OCI-LY7 (cell line): Measurements from ENCODE around the gene CCDC187. TPM values are rescaled to one million over a fixed set of nuclear protein-coding genes. Genes with fewer than 3 reads are reported as not detected.

Experiments
- BruUV-seq: library from RNA; stranded (reverse); fragments of 400-500 nt; replicated peaks from 2 replicates; lab custom pipeline; 2021; lab: Mats Ljungman, UMichigan
- CTCF ChIA-PET: fragments of 300-600 bp; sonication (Branson Sonifier 250); formaldehyde crosslinking; loops from one replicate; lab custom pipeline; 2022; ENCODE audit warnings: antibody characterized with exemption; ENCODE audit not compliant: unreplicated experiment; lab: Charles Lee
- POLR2A ChIA-PET: fragments of 300-600 bp; sonication (Branson Sonifier 250); formaldehyde crosslinking; loops from one replicate; lab custom pipeline; 2022; ENCODE audit warnings: antibody characterized with exemption; lab: Charles Lee
- DNase-seq: peaks from one replicate; pipeline ENCODE4 v3.0.0-alpha.2; 2015; ENCODE audit warnings: low spot score
- H2AFZ ChIP-seq: fragments of 200-600 bp; sonication (generic), shearing (Covaris generic); 2 replicates; pipeline ENCODE4 v1.6.1; 2014; ENCODE audit warnings: mild to moderate bottlenecking, antibody characterized with exemption, low read length, moderate library complexity
- H3K27ac ChIP-seq: fragments of 200-600 bp; sonication (generic); 2 replicates; pipeline ENCODE4 v1.5.1; 2014; ENCODE audit warnings: mixed run types, low read depth, mild to moderate bottlenecking, moderate library complexity, low read length, inconsistent platforms; ENCODE audit not compliant: poor library complexity, severe bottlenecking
- H3K36me3 ChIP-seq: fragments of 200-600 bp; sonication (generic); 2 replicates; pipeline ENCODE4 v1.6.1; 2014; ENCODE audit warnings: mild to moderate bottlenecking, antibody characterized with exemption, low read length, moderate library complexity, mixed read lengths; ENCODE audit not compliant: insufficient read depth
- H3K4me1 ChIP-seq: fragments of 200-600 bp; sonication (generic); 2 replicates; pipeline ENCODE4 v1.5.1; 2014; ENCODE audit warnings: mild to moderate bottlenecking, low read length; ENCODE audit not compliant: insufficient read depth, poor library complexity, severe bottlenecking
- H3K4me2 ChIP-seq: fragments of 200-600 bp; sonication (generic); 2 replicates; pipeline ENCODE4 v1.6.1; 2014; ENCODE audit warnings: mild to moderate bottlenecking, low read length
- H3K4me3 ChIP-seq: fragments of 200-600 bp; sonication (generic); 2 replicates; pipeline ENCODE4 v1.5.1; 2014; ENCODE audit warnings: mild to moderate bottlenecking, low read depth, low read length; ENCODE audit not compliant: poor library complexity, severe bottlenecking
- H3K79me2 ChIP-seq: fragments of 200-600 bp; sonication (generic); 2 replicates; pipeline ENCODE4 v1.6.1; 2016; ENCODE audit warnings: low read depth, mild to moderate bottlenecking, low read length, moderate library complexity, mixed read lengths; ENCODE audit not compliant: insufficient read depth
- H3K9me2 ChIP-seq: fragments of 200-600 bp; sonication (generic); 2 replicates; pipeline ENCODE4 v1.6.1; 2016; ENCODE audit warnings: mild to moderate bottlenecking, low read length, mixed read lengths; ENCODE audit not compliant: insufficient read depth
- H3K9me3 ChIP-seq: fragments of 200-600 bp; sonication (generic); 2 replicates; pipeline ENCODE4 v1.6.1; 2014; ENCODE audit warnings: mild to moderate bottlenecking, mixed run types, low read length, mixed read lengths
- H4K20me1 ChIP-seq: fragments of 200-600 bp; sonication (generic); 2 replicates; pipeline ENCODE4 v1.6.1; 2014; ENCODE audit warnings: mild to moderate bottlenecking, antibody characterized with exemption, low read length, moderate library complexity, mixed read lengths; ENCODE audit not compliant: insufficient read depth
- CTCF ChIP-seq: fragments of 200-600 bp; sonication (generic); conservative IDR thresholded peaks from 2 replicates; pipeline ENCODE4 v1.5.1; 2014; ENCODE audit warnings: mild to moderate bottlenecking, antibody characterized with exemption, low read length, moderate library complexity, mixed read lengths
- EZH2phosphoT487 ChIP-seq: fragments of 200-600 bp; sonication (generic); IDR thresholded peaks from 2 replicates; pipeline ENCODE4 v1.6.1; 2018; ENCODE audit warnings: low read depth, borderline replicate concordance, mild to moderate bottlenecking, mixed run types, antibody characterized with exemption, low read length, moderate library complexity, mixed read lengths
- intact Hi-C: fragments of 100-400 bp; cut with micrococcal nuclease; formaldehyde crosslinking; loops from one replicate; pipeline ENCODE4 v1.10.0; 2022; ENCODE audit not compliant: unreplicated experiment
- total RNA-seq, 2 experiments: library from RNA; depleted of rRNA in 1 of 2; stranded (reverse); fragments of >200 nt in 1 of 2; shearing (Covaris generic) in 1 of 2; gene quantifications; 2 replicates each; pipeline ENCODE4 v1.2.3, GENCODE V29; 2014 to 2022

The CCDC187 gene
- total RNA-seq, 2 experiments from 2014 or later: not detected

- intact Hi-C loops: no loop called here
- no peaks in the 10 kb centered on the region for H3K36me3 ChIP-seq
- BruUV-seq: no TSS peak
- ChIA-PET CTCF (interaction anchor here (0.5 kb wide), 1 partner anchor 21 kb away, joined by 3 read pairs; no protein-coding TSS in a partner anchor), POLR2A (no interaction called here)
- H3K27ac ChIP-seq: no peak overlapping the region
- no peak overlapping the region for H3K4me3 ChIP-seq
- H3K4me1 ChIP-seq: no peaks in the 10 kb centered on the region
- no peaks in the 10 kb centered on the region for H4K20me1 ChIP-seq
- DNase-seq: no peak
- H3K4me2 ChIP-seq: no peak overlapping the region
- H3K9me2 ChIP-seq: no peaks in the 10 kb centered on the region
- no peak for TF ChIP-seq EZH2phosphoT487
- no peak for TF ChIP-seq CTCF
- no peaks in the 10 kb centered on the region for H3K79me2 ChIP-seq
- H3K9me3 ChIP-seq: no peaks in the 10 kb centered on the region
- H2AFZ ChIP-seq: no peak overlapping the region
Observed at GRCh38 chr9:136255166-136255538, 48.7 kb downstream of the CCDC187 start.

- Histone ChIP-seq H2AFZ (no peak overlapping the region), H3K4me3 (no peak overlapping the region), H3K79me2 (no peaks in the 10 kb centered on the region), H3K36me3 (no peaks in the 10 kb centered on the region), H3K9me2 (no peaks in the 10 kb centered on the region), H3K9me3 (no peaks in the 10 kb centered on the region), H3K27ac (no peak overlapping the region), H4K20me1 (no peaks in the 10 kb centered on the region), H3K4me2 (no peak overlapping the region), H3K4me1 (no peaks in the 10 kb centered on the region)
- ChIA-PET POLR2A (no interaction called here), CTCF (interaction anchor here (0.5 to 0.6 kb wide), 2 partner anchors 13 to 20 kb away, joined by 3 to 7 read pairs; no protein-coding TSS in a partner anchor)
- BruUV-seq: no TSS peak
- no peak for TF ChIP-seq CTCF
- TF ChIP-seq EZH2phosphoT487: no peak
- DNase-seq: no peak
- intact Hi-C loops: no loop called here
Observed at GRCh38 chr9:136254381-136255165, 49.3 kb downstream of the CCDC187 start.
